ENCODE measurements around the gene UFSP1.

DNA sequence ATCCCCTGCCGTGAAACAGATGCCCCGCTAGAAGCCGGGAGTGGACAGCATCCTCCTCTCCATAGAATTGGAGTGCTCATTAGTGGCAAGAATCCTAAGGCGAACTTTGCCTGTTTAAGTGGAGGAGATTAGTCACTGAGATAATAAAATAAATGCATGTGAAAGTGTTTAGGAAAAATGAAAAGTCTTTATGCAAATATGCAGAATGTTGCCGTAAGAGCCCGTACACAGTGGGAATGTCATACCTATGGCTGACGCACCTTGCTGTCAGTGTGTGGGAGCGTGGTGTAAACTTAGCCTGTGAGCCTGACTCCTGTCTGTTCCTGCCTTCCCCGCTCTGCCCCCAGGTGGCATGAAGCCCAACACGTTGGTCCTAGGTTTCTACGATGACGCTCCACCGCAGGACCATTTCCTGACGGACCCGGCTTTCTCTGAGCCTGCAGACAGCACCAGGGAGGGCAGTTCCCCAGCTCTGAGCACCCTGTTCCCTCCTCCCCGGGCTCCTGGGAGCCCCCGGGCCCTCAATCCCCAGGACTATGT is 24.1 kb downstream of the UFSP1 start:
- TF ChIP-seq, protein P1, sequence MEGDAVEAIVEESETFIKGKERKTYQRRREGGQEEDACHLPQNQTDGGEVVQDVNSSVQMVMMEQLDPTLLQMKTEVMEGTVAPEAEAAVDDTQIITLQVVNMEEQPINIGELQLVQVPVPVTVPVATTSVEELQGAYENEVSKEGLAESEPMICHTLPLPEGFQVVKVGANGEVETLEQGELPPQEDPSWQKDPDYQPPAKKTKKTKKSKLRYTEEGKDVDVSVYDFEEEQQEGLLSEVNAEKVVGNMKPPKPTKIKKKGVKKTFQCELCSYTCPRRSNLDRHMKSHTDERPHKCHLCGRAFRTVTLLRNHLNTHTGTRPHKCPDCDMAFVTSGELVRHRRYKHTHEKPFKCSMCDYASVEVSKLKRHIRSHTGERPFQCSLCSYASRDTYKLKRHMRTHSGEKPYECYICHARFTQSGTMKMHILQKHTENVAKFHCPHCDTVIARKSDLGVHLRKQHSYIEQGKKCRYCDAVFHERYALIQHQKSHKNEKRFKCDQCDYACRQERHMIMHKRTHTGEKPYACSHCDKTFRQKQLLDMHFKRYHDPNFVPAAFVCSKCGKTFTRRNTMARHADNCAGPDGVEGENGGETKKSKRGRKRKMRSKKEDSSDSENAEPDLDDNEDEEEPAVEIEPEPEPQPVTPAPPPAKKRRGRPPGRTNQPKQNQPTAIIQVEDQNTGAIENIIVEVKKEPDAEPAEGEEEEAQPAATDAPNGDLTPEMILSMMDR (IDR thresholded peaks at IDR 0.05) = no peak
- no peak for TF ChIP-seq POLR2AphosphoS5 (IDR thresholded peaks at IDR 0.05)
- no peak for TF ChIP-seq POLR2A (IDR thresholded peaks at IDR 0.05)

All from prostate gland (tissue), 2 donors.